T47D (cell line): Measurements from ENCODE around the gene CPN2.
A peak's percentile ranks its signal among the peaks of the same experiment; 100 is the strongest.

Experiments
- DNase-seq, 2 experiments: peaks; one replicate each; pipeline versions ENCODE4 v3.0.0 to v3.0.0-alpha.2; 2011 to 2012; ENCODE audit warnings: low read depth in 1 of 2, low spot score in 1 of 2
- JUND ChIP-seq: IDR thresholded peaks from 2 replicates; pipeline ENCODE4 v1.6.1; 2012; ENCODE audit warnings: low read depth
- in situ Hi-C: cut with HindIII; loops from 2 replicates; pipeline ENCODE4 v1.10.0; 2016; ENCODE audit warnings: low sequenced_read_pairs, low pct_unique_long_range_greater_than_20kb

CPN2 gene

DNA sequence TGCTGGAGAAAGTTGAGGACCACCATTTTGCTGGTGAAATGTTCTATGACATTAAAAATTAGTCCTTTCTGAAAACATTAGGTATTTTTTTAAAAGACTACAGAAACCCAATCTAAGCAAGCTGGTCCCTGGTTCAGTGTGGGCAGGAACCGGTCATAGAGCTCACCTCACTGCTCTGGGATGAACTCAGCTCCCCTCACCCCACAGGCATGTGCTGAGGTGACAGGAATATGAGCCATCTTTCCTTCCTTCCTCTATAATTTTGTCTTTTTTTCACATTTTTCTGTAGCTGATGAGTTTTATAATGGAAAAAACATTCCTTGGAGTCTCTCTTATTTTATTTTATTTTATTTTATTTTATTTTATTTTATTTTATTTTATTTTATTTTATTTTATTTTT, 26.6 kb upstream of the CPN2 start:
- no peak for DNase-seq
- in situ Hi-C loops, result no loop called here
- no peak for TF ChIP-seq JUND

DNA sequence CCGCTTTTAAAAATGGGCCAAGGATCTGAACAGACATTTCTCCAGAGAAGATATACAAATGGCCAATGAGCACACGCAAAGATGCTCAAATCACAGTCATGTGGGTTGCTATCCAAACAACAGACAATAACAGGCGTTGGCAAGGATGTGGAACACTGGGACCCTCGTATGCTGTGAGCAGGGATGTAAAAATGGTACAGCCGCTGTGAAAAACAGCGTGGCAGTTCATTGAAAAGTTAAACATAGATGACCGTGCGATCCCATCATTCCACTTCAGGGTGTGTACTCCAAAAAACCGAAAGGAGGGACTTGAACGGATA, 25.1 kb upstream of the CPN2 start:
- in situ Hi-C loops, result no loop called here
- no peak for TF ChIP-seq JUND
- no peak for DNase-seq

DNA sequence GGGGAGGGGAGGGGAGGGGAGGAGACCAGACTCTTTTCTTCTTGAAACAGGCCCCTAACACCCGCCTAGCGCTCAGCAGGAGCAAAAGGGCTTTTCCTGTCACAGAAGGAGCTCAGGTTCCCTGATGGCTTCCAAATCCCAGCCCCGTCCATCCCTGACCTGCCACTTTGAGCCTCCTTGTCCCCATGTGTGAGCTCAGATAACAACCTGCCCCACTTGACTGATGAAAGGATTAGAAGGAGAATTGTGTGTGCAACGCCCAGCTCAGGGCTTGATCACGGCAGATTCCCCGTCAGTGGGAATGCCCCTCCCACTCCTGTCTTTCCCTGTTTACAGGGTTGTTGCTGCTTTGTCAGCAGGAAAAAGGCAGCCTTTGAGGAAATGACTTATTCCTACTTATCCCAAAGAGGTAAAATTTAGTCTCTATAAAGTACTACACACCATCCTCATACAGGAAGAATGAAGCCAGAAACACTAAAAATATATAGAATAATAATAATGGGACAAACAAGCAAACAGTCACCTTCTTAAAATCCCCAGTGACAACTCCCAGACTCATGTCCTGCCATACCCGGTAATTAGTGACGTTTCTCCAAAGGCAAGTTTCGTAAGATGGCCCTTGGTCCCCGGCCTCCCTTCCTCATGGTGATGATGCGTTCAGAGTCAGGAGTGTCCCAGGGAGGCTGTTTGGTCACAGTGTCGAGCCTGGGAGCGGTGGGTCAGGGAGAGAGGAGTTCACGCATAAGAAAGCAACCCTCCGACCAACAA, 24.5 kb upstream of the CPN2 start:
- no peak for DNase-seq
- no peak for TF ChIP-seq JUND
- in situ Hi-C loops, result no loop called here

DNA sequence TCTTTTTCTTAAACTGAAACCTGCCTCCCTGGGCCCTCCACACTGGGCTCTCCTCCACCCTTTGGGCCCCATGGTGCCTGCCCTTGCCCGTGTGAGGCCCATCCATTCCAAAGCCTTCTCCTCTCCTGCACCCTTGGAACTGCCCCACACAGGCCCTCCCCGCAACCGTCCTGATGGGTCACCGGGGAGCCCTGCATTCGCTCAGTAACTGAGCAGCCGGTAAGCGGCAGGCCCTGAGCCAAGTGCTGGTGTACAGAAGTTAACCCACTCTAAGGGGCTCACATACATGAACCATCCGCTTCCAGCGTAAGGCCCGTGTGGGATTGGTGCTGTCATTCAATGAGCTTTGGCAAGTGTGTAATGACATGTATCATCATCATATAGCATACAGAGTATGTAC, 23.8 kb upstream of the CPN2 start:
- no peak for DNase-seq
- in situ Hi-C loops, result no loop called here
- TF ChIP-seq JUND, result no peak

DNA sequence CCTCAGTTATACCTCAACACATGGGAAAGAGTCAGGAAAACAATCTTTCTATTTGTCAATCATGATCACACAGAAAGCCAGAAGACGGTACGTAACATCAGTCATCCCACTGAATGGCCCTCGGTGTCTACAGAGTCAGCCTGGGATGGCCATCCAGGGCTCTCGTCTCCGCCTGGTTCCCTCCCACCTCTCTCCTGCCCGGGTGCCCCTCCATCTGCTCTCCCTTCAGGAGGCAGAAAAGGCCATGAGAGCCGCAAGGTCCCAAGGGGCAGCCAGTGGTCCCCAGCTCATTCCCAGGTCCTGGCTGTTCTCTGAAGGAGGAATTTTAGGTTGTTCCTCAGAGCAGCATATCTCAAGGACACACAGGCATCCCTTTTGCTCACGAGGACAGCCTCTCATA, 22.8 kb upstream of the CPN2 start:
- in situ Hi-C loops, result no loop called here
- TF ChIP-seq JUND, result no peak
- no peak for DNase-seq

DNA sequence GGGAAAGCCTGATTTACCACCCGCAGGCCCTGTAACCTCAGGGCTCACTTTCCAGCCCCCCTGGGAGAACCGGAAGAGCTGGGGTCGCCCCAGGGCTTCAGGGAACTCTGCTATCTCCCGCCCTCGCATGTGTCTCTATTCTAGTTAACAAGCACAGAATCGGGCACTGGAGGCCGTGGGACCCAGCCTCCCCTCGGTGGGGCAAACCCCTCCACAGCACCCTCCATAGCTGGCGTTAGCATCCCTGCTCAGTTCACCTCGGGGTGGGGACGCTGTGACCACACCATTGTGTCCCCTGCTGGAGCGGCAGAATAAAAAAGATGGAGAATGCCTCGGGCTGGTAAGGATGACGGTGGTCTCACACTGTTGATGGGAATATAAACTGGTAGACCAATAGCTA, 21.9 kb upstream of the CPN2 start:
- in situ Hi-C loops, result no loop called here
- DNase-seq, result no peak
- TF ChIP-seq JUND, result no peak

DNA sequence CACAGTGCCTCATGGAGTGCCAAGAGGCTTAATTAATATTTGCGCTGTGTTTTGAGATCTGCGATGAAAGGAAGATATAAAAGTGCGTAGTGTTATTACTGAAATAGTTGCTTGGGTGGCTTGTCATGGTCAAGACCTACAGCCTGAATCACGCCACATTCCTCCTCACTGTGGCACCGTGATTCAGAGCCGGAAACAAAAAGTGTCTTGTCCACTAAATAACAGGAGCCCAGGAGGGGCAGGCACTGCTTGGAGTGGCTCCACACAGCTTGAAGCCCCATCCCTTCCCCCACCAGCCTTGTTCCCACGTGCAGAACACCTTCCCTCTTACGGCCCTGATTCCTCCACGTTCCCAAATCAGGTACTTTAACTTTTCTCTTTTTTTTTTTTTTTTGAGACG, 19.6 kb upstream of the CPN2 start:
- TF ChIP-seq JUND, result no peak
- peak; percentile 62 to 76 for DNase-seq
- in situ Hi-C loops, result no loop called here

DNA sequence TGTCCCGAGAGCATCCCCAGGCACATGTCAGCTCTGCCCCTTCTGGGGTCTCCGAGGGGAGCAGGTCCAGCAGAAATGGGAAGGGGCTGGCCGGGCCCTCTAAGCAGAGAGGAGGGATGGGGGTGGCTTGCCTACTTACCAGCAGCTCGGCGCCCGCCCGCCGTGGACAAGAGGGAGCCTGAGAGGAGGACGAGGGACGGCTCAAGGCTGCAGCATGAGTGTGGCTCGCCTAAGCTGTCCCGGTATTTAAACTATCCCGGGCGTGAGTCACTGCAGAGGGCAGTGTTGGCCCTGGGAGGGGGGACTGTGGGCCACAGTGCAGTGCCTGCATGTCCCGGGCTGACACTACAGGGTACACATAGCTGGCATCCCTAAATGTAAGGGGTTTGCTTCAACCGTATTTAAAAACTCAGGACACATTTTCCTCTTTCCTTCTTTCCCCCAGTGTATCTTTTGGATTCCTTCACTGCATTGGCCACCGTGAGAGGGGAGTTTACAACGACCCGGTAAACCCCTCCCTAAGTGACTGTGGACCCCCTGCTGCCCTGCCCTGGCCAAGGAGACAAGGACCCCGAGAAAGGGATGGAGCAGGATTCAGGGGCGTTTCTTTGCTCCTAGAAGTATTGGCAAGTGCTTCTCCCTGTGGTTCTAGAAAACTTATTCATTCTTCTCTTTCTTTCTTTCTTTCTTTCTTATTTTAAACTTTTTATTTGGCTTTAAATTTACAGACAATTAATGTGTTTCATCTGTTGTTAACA, 18.6 kb upstream of the CPN2 start, which contains the start of gene LRRC15:
Gene LRRC15 (minus strand): TSS at position 222 of the 758 bp plus-strand sequence. CDS start 8,700 bp downstream, outside the sequence.
- DNase-seq, result peak; percentile 79 to 85
- TF ChIP-seq JUND, result no peak
- in situ Hi-C loops, result no loop called here

DNA sequence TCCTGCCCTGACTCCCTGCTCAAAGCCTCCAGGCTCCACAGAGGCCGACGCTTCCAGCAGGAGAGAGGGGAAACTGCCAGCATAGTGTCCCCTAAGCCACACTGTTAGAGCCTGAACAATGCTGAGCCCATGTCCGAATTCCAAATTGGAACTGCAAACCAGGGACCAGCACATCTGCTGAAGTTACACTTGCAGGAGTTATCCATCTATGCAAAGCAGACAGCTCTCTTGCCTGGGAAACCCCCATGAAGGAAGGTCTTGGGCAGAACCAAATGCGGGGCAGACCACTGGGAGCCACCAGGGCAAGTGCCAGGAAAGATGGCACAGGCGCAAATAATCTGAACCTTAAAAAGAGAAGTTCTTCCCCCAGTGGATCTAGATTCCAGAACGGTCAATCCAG, 17.8 kb upstream of the CPN2 start:
- TF ChIP-seq JUND, result no peak
- no peak for DNase-seq
- in situ Hi-C loops, result no loop called here

DNA sequence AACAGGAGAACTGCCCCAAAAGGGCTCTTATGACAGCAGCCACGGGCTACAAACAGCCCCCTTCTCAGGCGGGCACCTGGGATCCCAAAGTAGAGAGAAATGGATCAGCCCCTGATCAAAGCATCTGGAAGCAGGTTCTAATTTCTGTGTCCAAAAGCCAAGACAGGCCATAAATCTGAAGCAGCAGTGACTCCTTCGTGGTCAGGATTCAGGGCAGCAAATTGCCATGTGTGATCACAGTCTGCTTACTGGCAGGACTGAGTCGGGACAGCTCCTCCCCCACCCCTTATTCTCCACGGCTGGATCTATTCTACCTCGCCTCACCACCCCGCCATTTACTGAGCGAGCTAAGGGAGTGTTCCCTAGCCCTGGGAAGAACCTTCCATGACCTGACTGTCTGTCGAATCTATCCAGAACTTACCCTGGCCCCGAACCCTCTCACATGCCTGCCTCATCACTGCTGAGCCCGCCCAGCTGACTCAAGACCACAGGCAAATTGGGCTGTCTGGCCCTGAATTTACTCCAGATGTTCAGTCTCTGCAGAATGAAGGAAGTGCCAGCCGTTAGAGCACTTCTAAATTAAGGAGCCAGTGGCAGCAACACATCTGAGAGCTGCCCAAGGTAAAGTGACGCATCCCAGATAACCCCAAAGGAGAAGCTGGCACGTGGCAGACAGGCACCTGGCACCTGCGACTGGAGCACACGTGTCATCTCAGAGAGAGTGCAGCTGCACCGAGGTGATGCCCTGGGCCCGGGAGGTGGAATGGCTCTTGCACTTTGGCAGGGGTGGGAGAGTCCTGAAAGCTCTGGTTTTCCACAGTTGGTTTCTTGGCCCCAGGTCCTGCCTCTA, 17.1 kb upstream of the CPN2 start:
- no peak for TF ChIP-seq JUND
- in situ Hi-C loops, result no loop called here
- DNase-seq, result no peak

DNA sequence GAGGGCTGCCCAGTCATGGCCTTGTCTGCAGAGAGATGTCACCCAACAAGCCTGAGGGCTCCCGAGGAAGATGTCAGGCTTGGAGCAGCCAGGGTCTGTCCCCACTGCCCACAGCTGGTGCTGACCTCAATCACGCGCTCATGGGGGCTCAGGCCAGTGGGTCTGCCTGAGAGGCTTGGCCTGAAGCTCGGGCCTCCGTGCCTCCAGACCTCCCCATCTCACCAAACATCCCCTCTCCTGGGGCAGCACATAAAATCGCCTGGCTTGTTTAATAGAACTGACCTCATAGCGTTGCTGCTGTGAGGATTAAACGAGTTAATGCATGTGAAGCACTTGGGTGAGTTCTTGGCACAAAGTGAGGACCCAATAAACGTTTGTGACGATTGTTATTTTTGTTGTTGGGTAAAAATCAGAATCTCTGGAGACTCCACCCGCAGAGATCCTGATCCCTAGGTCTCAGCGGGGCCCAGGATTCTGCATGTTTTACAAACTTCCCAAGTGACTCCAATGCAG, 14.9 kb upstream of the CPN2 start:
- TF ChIP-seq JUND, result no peak
- no peak for DNase-seq
- in situ Hi-C loops, result no loop called here

DNA sequence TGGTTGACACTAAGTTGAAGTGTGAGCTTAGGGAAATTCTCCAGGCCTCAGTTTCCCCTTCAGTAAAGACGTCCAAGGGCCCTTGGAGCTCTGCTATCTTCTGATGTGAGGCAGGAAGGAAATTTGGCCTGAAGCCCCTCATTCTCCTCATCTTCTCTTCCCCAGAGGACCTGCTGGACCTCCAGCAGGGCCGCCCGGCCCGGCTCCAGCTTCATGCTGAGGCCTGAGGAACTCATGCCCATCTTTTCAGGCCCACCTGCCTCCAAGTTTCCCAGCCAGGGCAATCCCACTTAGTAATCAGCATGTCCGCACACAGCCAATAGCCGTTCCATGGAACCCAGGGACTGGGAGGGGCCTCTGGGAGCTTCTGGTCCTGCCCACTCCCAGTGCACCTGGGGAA, 14.4 kb upstream of the CPN2 start:
- no peak for DNase-seq
- no peak for TF ChIP-seq JUND
- in situ Hi-C loops, result no loop called here
